SK-N-SH (cell line): ENCODE data around the gene COL8A2.

Experiments
- CTCF ChIP-seq: fragments of 200-600 bp; sonication (generic); IDR thresholded peaks from 2 replicates; pipeline ENCODE4 v1.6.1; 2017; ENCODE audit warnings: antibody characterized with exemption, mild to moderate bottlenecking, moderate library complexity
- GABPA ChIP-seq: IDR thresholded peaks from 2 replicates; pipeline ENCODE4 v1.4.0; 2012; ENCODE audit warnings: low read depth, mild to moderate bottlenecking
- JUND ChIP-seq: IDR thresholded peaks from 2 replicates; pipeline ENCODE4 v1.4.0; 2012
- MAX ChIP-seq: IDR thresholded peaks from 2 replicates; pipeline ENCODE4 v1.4.0; 2012; ENCODE audit warnings: low read depth
- PBX3 ChIP-seq: IDR thresholded peaks from 2 replicates; pipeline ENCODE4; 2012
- REST ChIP-seq: IDR thresholded peaks from 2 replicates; pipeline ENCODE4 v1.6.1; 2012; ENCODE audit warnings: mild to moderate bottlenecking, low read depth, low read length, moderate library complexity
- SIN3A ChIP-seq: IDR thresholded peaks from 2 replicates; pipeline ENCODE4 v1.6.1; 2012; ENCODE audit warnings: low read depth, mild to moderate bottlenecking, low read length, moderate library complexity, borderline replicate concordance

- no peak for TF ChIP-seq CTCF
- TF ChIP-seq MAX: no peak
- TF ChIP-seq JUND: no peak
- TF ChIP-seq REST: no peak
- no peak for TF ChIP-seq SIN3A
- TF ChIP-seq PBX3: no peak
- no peak for TF ChIP-seq GABPA
These were observed 3.8 kb upstream of the COL8A2 start for GRCh38 chr1:36128905-36129206.
